Liver (tissue), 9 donors: ENCODE data around the gene SLBP. TPM values are rescaled to one million over a fixed set of nuclear protein-coding genes. Genes with fewer than 3 reads are reported as not detected.

Experiments
- DNase-seq: peaks from one replicate; pipeline ENCODE4 v3.0.0-alpha.2; 2017; ENCODE audit warnings: low spot score
- H3K27ac ChIP-seq, 2 donors: one replicate each; pipeline ENCODE4 v1.7.0; 2013; ENCODE audit warnings: inconsistent platforms in 2 of 2, low read length in 2 of 2, control low read depth in 1 of 2, low read depth in 1 of 2, mild to moderate bottlenecking in 1 of 2
- H3K27me3 ChIP-seq, 4 donors: one replicate each; pipeline versions ENCODE4 v1.6.1 to v1.7.0; 2013; ENCODE audit warnings: low read length in 3 of 4, inconsistent platforms in 1 of 4, mild to moderate bottlenecking in 1 of 4, moderate library complexity in 1 of 4; ENCODE audit not compliant: control insufficient read depth in 4 of 4, insufficient read depth in 4 of 4
- H3K36me3 ChIP-seq, 4 donors: one replicate each; pipeline versions ENCODE4 v1.6.1 to v1.7.0; 2013; ENCODE audit warnings: low read length in 3 of 4, mild to moderate bottlenecking in 3 of 4, low read depth in 1 of 4, moderate library complexity in 1 of 4; ENCODE audit not compliant: control insufficient read depth in 4 of 4, insufficient read depth in 3 of 4
- H3K4me1 ChIP-seq, 4 donors: one replicate each; pipeline versions ENCODE4 v1.6.1 to v1.7.0; 2013; ENCODE audit warnings: low read length in 3 of 4, mild to moderate bottlenecking in 3 of 4, moderate library complexity in 1 of 4; ENCODE audit not compliant: control insufficient read depth in 4 of 4, insufficient read depth in 4 of 4
- H3K4me3 ChIP-seq, 3 donors: one replicate each; pipeline versions ENCODE4 v1.6.1 to v1.7.0; 2013; ENCODE audit warnings: low read length in 3 of 3, control low read depth in 1 of 3, low read depth in 1 of 3, mild to moderate bottlenecking in 1 of 3
- H3K9ac ChIP-seq, 2 donors: one replicate each; pipeline ENCODE4 v1.7.0; 2013; ENCODE audit warnings: low read length in 2 of 2, mild to moderate bottlenecking in 2 of 2, moderate library complexity in 2 of 2, control low read depth in 1 of 2, low read depth in 1 of 2
- H3K9me3 ChIP-seq, 4 donors: one replicate each; pipeline versions ENCODE4 v1.6.1 to v1.7.0; 2013; ENCODE audit warnings: low read length in 3 of 4; ENCODE audit not compliant: control insufficient read depth in 4 of 4
- EGR1 ChIP-seq, 2 donors: IDR thresholded peaks; 2 replicates each; pipeline ENCODE4 v1.6.1; 2016 to 2018; ENCODE audit warnings: antibody characterized with exemption in 2 of 2, low read depth in 2 of 2
- FOXA1 ChIP-seq: IDR thresholded peaks from 2 replicates; pipeline ENCODE4 v1.6.1; 2016; ENCODE audit warnings: antibody characterized with exemption
- FOXA2 ChIP-seq: IDR thresholded peaks from 2 replicates; pipeline ENCODE4 v1.6.1; 2016; ENCODE audit warnings: antibody characterized with exemption
- GABPA ChIP-seq, 2 donors: IDR thresholded peaks in 1 of 2; conservative IDR thresholded peaks in 1 of 2; 2 replicates each; pipeline ENCODE4 v1.6.1; 2016; ENCODE audit warnings: antibody characterized with exemption in 2 of 2, mild to moderate bottlenecking in 1 of 2, moderate library complexity in 1 of 2
- HNF4A ChIP-seq, 2 donors: conservative IDR thresholded peaks; 2 replicates each; pipeline ENCODE4 v1.6.1; 2016; ENCODE audit warnings: antibody characterized with exemption in 2 of 2, mild to moderate bottlenecking in 2 of 2
- HNF4G ChIP-seq: IDR thresholded peaks from 2 replicates; pipeline ENCODE4 v1.6.1; 2016; ENCODE audit warnings: antibody characterized with exemption
- JUND ChIP-seq, 2 donors: IDR thresholded peaks; 2 replicates each; pipeline ENCODE4 v1.6.1; 2016; ENCODE audit warnings: antibody characterized with exemption in 2 of 2
- NR2F2 ChIP-seq: IDR thresholded peaks from 2 replicates; pipeline ENCODE4 v1.6.1; 2016; ENCODE audit warnings: antibody characterized with exemption
- RAD21 ChIP-seq, 2 donors: IDR thresholded peaks; 2 replicates each; pipeline ENCODE4 v1.6.1; 2016; ENCODE audit warnings: antibody characterized with exemption in 2 of 2, mild to moderate bottlenecking in 2 of 2
- RXRA ChIP-seq, 2 donors: IDR thresholded peaks; 2 replicates each; pipeline ENCODE4 v1.6.1; 2017 to 2018; ENCODE audit warnings: antibody characterized with exemption in 2 of 2, mild to moderate bottlenecking in 1 of 2
- SP1 ChIP-seq: IDR thresholded peaks from 2 replicates; pipeline ENCODE4 v1.6.1; 2018; ENCODE audit warnings: antibody characterized with exemption, mild to moderate bottlenecking
- YY1 ChIP-seq: IDR thresholded peaks from 2 replicates; pipeline ENCODE4 v1.6.1; 2016; ENCODE audit warnings: antibody characterized with exemption, mild to moderate bottlenecking
- WGBS: extraction: QIAGEN DNeasy Blood & Tissue Kit; methylation state at CpG from one replicate; pipeline ENCODE4 v1.1.7; 2013; 5-methylcytosine and 5-hydroxymethylcytosine counted together
- polyA plus RNA-seq, 2 donors: library from polyadenylated mRNA; stranded (reverse) in 1 of 2; unstranded in 1 of 2; fragments of 200-250 nt in 1 of 2; fragments of >200 nt in 1 of 2; fragmentation: Nextera tagmentation in 1 of 2; extraction: Ambion mirVana in 1 of 2; gene quantifications; one replicate each; pipeline versions ENCODE4 v1.2.1 to v1.2.3, GENCODE V29; 2013 to 2015
- total RNA-seq, 2 donors: library from RNA; depleted of rRNA; stranded (reverse); fragments of >200 nt; gene quantifications; one replicate each; pipeline ENCODE4 v1.2.3, GENCODE V29; 2014
- TF ChIP-seq, protein P1 (sequence below): IDR thresholded peaks from 2 replicates; pipeline ENCODE4 v1.6.1; 2016; ENCODE audit warnings: antibody characterized with exemption
- TF ChIP-seq, protein P2 (sequence below): IDR thresholded peaks from 2 replicates; pipeline ENCODE4 v1.6.1; 2016; ENCODE audit warnings: antibody characterized with exemption
- TF ChIP-seq, protein P3 (sequence below): IDR thresholded peaks from 2 replicates; pipeline ENCODE4 v1.6.1; 2016; ENCODE audit warnings: antibody characterized with exemption, mild to moderate bottlenecking
- TF ChIP-seq, protein P4 (sequence below): fragments of 150-350 bp; IDR thresholded peaks from 2 replicates; pipeline ENCODE4 v1.5.1; 2017; ENCODE audit warnings: improper control_type of control experiment, low read depth, low read length; ENCODE audit not compliant: missing input control
- TF ChIP-seq, protein P5 (sequence below): IDR thresholded peaks from 2 replicates; pipeline ENCODE4 v1.6.1; 2016; ENCODE audit warnings: antibody characterized with exemption
- donor health status: healthy.
- donor health status: healthy.
- donor health status: healthy.
- donor health status: healthy.
- donor health status: healthy.

SLBP gene
- total and polyA plus RNA-seq, 4 donors, result 14.7 to 64.4 (median 17.4) TPM

DNA sequence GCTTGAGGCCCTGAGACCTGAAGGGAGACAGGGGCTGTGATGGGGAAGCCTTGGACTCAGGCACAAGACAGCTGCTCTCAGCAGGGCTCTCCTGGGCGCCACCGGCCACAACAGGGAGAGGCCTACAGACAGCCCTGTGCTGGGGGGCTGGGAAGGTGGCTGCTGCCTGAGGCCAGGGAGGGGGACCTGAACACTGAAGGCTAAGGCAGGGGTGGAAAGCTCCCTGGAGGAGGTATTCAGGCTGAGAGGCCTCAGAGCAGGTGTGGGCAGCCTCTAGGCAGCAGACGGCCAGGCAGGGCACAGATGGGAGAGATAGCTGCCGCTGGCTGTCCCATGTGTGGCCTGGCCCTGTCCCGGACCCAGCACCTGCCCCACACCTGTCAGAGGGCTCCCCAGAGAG, 42.2 kb upstream of the SLBP start:
- WGBS, result 93% methylated on average over 5 of the region's 5 CpGs
- DNase-seq, result no peak
- TF ChIP-seq GABPA (IDR thresholded peaks at IDR 0.05 in 1 of 2, conservative IDR thresholded peaks at IDR 0.05 in 1 of 2) (no peak), NR2F2 (no peak), HNF4A (conservative IDR thresholded peaks at IDR 0.05) (no peak), FOXA1 (no peak), YY1 (no peak), FOXA2 (no peak), RAD21 (IDR thresholded peaks at IDR 0.05) (no peak), RXRA (IDR thresholded peaks at IDR 0.05) (no peak), EGR1 (IDR thresholded peaks at IDR 0.05; ENCODE audit: low read depth in 2 of 2) (no peak)
- TF ChIP-seq, protein P1, sequence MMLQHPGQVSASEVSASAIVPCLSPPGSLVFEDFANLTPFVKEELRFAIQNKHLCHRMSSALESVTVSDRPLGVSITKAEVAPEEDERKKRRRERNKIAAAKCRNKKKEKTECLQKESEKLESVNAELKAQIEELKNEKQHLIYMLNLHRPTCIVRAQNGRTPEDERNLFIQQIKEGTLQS, result no peak
- TF ChIP-seq, protein P2, sequence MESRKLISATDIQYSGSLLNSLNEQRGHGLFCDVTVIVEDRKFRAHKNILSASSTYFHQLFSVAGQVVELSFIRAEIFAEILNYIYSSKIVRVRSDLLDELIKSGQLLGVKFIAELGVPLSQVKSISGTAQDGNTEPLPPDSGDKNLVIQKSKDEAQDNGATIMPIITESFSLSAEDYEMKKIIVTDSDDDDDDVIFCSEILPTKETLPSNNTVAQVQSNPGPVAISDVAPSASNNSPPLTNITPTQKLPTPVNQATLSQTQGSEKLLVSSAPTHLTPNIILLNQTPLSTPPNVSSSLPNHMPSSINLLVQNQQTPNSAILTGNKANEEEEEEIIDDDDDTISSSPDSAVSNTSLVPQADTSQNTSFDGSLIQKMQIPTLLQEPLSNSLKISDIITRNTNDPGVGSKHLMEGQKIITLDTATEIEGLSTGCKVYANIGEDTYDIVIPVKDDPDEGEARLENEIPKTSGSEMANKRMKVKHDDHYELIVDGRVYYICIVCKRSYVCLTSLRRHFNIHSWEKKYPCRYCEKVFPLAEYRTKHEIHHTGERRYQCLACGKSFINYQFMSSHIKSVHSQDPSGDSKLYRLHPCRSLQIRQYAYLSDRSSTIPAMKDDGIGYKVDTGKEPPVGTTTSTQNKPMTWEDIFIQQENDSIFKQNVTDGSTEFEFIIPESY, result no peak
- TF ChIP-seq, protein P3, sequence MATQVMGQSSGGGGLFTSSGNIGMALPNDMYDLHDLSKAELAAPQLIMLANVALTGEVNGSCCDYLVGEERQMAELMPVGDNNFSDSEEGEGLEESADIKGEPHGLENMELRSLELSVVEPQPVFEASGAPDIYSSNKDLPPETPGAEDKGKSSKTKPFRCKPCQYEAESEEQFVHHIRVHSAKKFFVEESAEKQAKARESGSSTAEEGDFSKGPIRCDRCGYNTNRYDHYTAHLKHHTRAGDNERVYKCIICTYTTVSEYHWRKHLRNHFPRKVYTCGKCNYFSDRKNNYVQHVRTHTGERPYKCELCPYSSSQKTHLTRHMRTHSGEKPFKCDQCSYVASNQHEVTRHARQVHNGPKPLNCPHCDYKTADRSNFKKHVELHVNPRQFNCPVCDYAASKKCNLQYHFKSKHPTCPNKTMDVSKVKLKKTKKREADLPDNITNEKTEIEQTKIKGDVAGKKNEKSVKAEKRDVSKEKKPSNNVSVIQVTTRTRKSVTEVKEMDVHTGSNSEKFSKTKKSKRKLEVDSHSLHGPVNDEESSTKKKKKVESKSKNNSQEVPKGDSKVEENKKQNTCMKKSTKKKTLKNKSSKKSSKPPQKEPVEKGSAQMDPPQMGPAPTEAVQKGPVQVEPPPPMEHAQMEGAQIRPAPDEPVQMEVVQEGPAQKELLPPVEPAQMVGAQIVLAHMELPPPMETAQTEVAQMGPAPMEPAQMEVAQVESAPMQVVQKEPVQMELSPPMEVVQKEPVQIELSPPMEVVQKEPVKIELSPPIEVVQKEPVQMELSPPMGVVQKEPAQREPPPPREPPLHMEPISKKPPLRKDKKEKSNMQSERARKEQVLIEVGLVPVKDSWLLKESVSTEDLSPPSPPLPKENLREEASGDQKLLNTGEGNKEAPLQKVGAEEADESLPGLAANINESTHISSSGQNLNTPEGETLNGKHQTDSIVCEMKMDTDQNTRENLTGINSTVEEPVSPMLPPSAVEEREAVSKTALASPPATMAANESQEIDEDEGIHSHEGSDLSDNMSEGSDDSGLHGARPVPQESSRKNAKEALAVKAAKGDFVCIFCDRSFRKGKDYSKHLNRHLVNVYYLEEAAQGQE, result no peak
- TF ChIP-seq, protein P4, sequence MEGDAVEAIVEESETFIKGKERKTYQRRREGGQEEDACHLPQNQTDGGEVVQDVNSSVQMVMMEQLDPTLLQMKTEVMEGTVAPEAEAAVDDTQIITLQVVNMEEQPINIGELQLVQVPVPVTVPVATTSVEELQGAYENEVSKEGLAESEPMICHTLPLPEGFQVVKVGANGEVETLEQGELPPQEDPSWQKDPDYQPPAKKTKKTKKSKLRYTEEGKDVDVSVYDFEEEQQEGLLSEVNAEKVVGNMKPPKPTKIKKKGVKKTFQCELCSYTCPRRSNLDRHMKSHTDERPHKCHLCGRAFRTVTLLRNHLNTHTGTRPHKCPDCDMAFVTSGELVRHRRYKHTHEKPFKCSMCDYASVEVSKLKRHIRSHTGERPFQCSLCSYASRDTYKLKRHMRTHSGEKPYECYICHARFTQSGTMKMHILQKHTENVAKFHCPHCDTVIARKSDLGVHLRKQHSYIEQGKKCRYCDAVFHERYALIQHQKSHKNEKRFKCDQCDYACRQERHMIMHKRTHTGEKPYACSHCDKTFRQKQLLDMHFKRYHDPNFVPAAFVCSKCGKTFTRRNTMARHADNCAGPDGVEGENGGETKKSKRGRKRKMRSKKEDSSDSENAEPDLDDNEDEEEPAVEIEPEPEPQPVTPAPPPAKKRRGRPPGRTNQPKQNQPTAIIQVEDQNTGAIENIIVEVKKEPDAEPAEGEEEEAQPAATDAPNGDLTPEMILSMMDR, result no peak
- TF ChIP-seq, protein P5, sequence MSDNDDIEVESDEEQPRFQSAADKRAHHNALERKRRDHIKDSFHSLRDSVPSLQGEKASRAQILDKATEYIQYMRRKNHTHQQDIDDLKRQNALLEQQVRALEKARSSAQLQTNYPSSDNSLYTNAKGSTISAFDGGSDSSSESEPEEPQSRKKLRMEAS, result no peak
- H3K4me1 ChIP-seq, result peaks cover 0 to 6% (median 2%) of the 10 kb centered on the region in 4 donors
- no peaks in the 10 kb centered on the region for H3K36me3 ChIP-seq
- H3K9me3 ChIP-seq, result no peaks in the 10 kb centered on the region
- no peaks in the 10 kb centered on the region for H3K27me3 ChIP-seq
- no peak overlapping the region for H3K27ac ChIP-seq
- no peak overlapping the region for H3K4me3 ChIP-seq
- no peak overlapping the region for H3K9ac ChIP-seq

DNA sequence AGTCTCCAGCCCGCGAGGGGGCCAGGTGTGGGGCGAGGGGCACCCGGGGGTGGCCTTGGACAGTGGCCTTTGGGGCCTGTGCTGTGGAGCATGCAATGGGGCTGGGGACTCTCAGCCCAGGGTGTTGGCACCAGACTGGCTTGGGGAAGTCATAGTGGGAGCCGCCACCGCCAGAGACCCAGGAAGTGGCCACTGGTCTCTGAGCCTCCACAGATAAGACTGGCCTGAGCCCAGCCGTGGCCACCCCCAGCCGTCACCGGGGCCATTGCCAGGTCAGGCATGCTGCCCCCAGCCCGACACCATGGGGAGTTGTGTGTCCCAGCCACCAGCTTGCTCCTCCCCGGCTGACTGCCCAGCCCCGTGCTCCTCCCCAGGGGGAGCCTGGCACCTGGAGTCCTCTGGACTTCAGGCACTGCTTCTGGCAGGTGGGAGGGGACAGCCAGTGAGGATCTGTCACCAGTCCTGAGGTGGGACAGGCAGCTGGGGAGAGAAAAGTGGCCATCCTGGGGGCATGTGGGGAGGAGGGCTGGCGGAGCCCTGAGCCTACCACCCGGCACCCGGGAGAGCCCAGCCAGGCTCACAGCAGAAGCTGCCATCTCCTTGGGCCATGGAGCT, 41.7 kb upstream of the SLBP start:
- no peak for DNase-seq
- H3K27me3 ChIP-seq, result no peaks in the 10 kb centered on the region
- H3K4me1 ChIP-seq, result peaks cover 0 to 6% (median 2%) of the 10 kb centered on the region in 4 donors
- H3K27ac ChIP-seq, result no peak overlapping the region
- 84% methylated on average over 15 of the region's 15 CpGs for WGBS
- H3K4me3 ChIP-seq, result no peak overlapping the region
- no peaks in the 10 kb centered on the region for H3K9me3 ChIP-seq
- H3K9ac ChIP-seq, result no peak overlapping the region
- H3K36me3 ChIP-seq, result no peaks in the 10 kb centered on the region
- TF ChIP-seq RAD21 (IDR thresholded peaks at IDR 0.05) (no peak), JUND (IDR thresholded peaks at IDR 0.05) (no peak), EGR1 (IDR thresholded peaks at IDR 0.05; ENCODE audit: low read depth in 2 of 2) (no peak), SP1 (no peak), HNF4G (no peak), RXRA (IDR thresholded peaks at IDR 0.05) (no peak), FOXA2 (no peak), YY1 (no peak)
- TF ChIP-seq, protein P2, result no peak
- TF ChIP-seq, protein P3, result no peak
- TF ChIP-seq, protein P1, result no peak
